K562 (cell line): ENCODE measurements around the gene PPP4R1. TPM values are rescaled to one million over a fixed set of nuclear protein-coding genes. Genes with fewer than 3 reads are reported as not detected.

Source experiments
- ARID1B ChIP-seq: fragments of 450-650 bp; IDR thresholded peaks from 2 replicates; pipeline ENCODE4 v1.6.1; 2016; ENCODE audit warnings: antibody characterized with exemption, mild to moderate bottlenecking, inconsistent platforms
- BCOR ChIP-seq: fragments of 450-650 bp; IDR thresholded peaks from 2 replicates; pipeline ENCODE4 v1.6.1; 2016
- C11orf30 ChIP-seq: fragments of 450-650 bp; IDR thresholded peaks from 2 replicates; pipeline ENCODE4 v1.6.1; 2016; ENCODE audit warnings: low read depth, mild to moderate bottlenecking
- CBFA2T3 ChIP-seq: fragments of 450-650 bp; IDR thresholded peaks from 2 replicates; pipeline ENCODE4 v1.6.1; 2017
- DPF2 ChIP-seq: fragments of 450-650 bp; IDR thresholded peaks from 2 replicates; pipeline ENCODE4 v1.6.1; 2016
- EP300 ChIP-seq: IDR thresholded peaks from 2 replicates; pipeline ENCODE4 v1.6.1; 2012; ENCODE audit warnings: low read length, improper control_type of control experiment
- FOXP1 ChIP-seq: sonication (generic); formaldehyde crosslinking; IDR thresholded peaks from 2 replicates; pipeline ENCODE4 v1.8.0; 2022; ENCODE audit warnings: mild to moderate bottlenecking, missing genetic modification reagents
- HDAC1 ChIP-seq, 2 experiments: fragments of 450-650 bp; IDR thresholded peaks; 2 replicates each; pipeline ENCODE4 v1.6.1; 2016 to 2017; ENCODE audit warnings: inconsistent platforms in 1 of 2, mild to moderate bottlenecking in 1 of 2, moderate library complexity in 1 of 2
- JUND ChIP-seq, 2 experiments: IDR thresholded peaks; 2 replicates in 1 of 2; 3 replicates in 1 of 2; pipeline ENCODE4 v1.6.1; 2011; ENCODE audit warnings: borderline replicate concordance in 2 of 2, low read depth in 2 of 2, low read length in 2 of 2, improper control_type of control experiment in 1 of 2, missing biosample characterization in 1 of 2, missing genetic modification characterization in 1 of 2, missing genetic modification reagents in 1 of 2
- MYC ChIP-seq, 2 experiments: fragments of 250-450 bp in 1 of 2; sonication (Bioruptor Pico) in 1 of 2; IDR thresholded peaks; 2 replicates each; pipeline versions ENCODE4 v1.5.1 to v1.6.1; 2012 to 2021; ENCODE audit warnings: low read depth in 2 of 2, borderline replicate concordance in 1 of 2, improper control_type of control experiment in 1 of 2, low read length in 1 of 2, mild to moderate bottlenecking in 1 of 2, moderate library complexity in 1 of 2
- NCOR1 ChIP-seq: fragments of 450-650 bp; IDR thresholded peaks from 2 replicates; pipeline ENCODE4 v1.6.1; 2016; ENCODE audit warnings: mild to moderate bottlenecking, moderate library complexity
- POLR2H ChIP-seq: IDR thresholded peaks from 2 replicates; pipeline ENCODE4 v1.6.1; 2016; ENCODE audit warnings: missing genetic modification characterization, low read depth, mild to moderate bottlenecking, control low read depth, missing compliant biosample characterization, moderate library complexity
- RBM25 ChIP-seq: fragments of 200-400 bp; formaldehyde crosslinking; IDR thresholded peaks from 2 replicates; pipeline ENCODE4 v1.6.1; 2018; ENCODE audit warnings: low read length, low read depth, moderate library complexity; ENCODE audit not compliant: severe bottlenecking
- SMARCA4 ChIP-seq: fragments of 450-650 bp; IDR thresholded peaks from 2 replicates; pipeline ENCODE4 v1.6.1; 2016
- SRSF3 ChIP-seq: fragments of 200-400 bp; formaldehyde crosslinking; IDR thresholded peaks from 2 replicates; pipeline ENCODE4 v1.6.1; 2016; ENCODE audit warnings: mild to moderate bottlenecking, low read length, moderate library complexity; ENCODE audit not compliant: insufficient read depth
- STAT5A ChIP-seq: IDR thresholded peaks from 2 replicates; pipeline ENCODE4 v1.6.1; 2012; ENCODE audit warnings: low read length, inconsistent platforms, borderline replicate concordance
- TAF9B ChIP-seq: fragments of 450-650 bp; IDR thresholded peaks from 2 replicates; pipeline ENCODE4 v1.6.1; 2018; ENCODE audit warnings: mild to moderate bottlenecking; ENCODE audit not compliant: partially characterized antibody
- ZNF3 ChIP-seq: fragments of 250-450 bp; sonication (Bioruptor Pico); IDR thresholded peaks from 2 replicates; pipeline ENCODE4 v1.5.0; 2021; ENCODE audit warnings: mild to moderate bottlenecking, moderate library complexity
- ZNF431 ChIP-seq: sonication (generic); formaldehyde crosslinking; IDR thresholded peaks from 2 replicates; pipeline ENCODE4 v1.8.0; 2022; ENCODE audit warnings: mild to moderate bottlenecking, missing genetic modification reagents
- ZNF445 ChIP-seq: fragments of 250-450 bp; sonication (Bioruptor Pico); IDR thresholded peaks from 2 replicates; pipeline ENCODE4 v1.4.0; 2020; ENCODE audit warnings: low read depth, mild to moderate bottlenecking, moderate library complexity
- polyA plus RNA-seq, 8 experiments: library from polyadenylated mRNA; depleted of rRNA in 4 of 8; stranded (reverse) in 5 of 8; unstranded in 3 of 8; fragments of >200 nt; fragmentation: Nextera tagmentation in 2 of 8; fragmentation: Illumina TruSeq in 1 of 8; extraction: Ambion mirVana in 2 of 8; extraction: Trizol in 1 of 8; gene quantifications; 2 replicates each; pipeline versions ENCODE4 v1.2.1 to v1.2.3, GENCODE V29; 2011 to 2014; ENCODE audit warnings: inconsistent platforms in 1 of 8, missing spikeins in 1 of 8
- total RNA-seq, 7 experiments: library from RNA; depleted of rRNA in 6 of 7; stranded (reverse); fragments of >200 nt in 6 of 7; fragmentation: Illumina TruSeq in 2 of 7; extraction: Trizol in 2 of 7; gene quantifications; 2 replicates each; pipeline versions ENCODE4 v1.2.1 to v1.2.3, GENCODE V29; 2011 to 2021; ENCODE audit warnings: low replicate concordance in 1 of 7
- TF ChIP-seq, protein P1 (sequence below): fragments of 450-650 bp; formaldehyde crosslinking; IDR thresholded peaks from 2 replicates; pipeline ENCODE4 v1.4.0; 2020; ENCODE audit warnings: mild to moderate bottlenecking, moderate library complexity
- TF ChIP-seq, protein P2 (sequence below): sonication (generic); formaldehyde crosslinking; IDR thresholded peaks from 2 replicates; pipeline ENCODE4 v1.8.1; 2023; ENCODE audit warnings: mild to moderate bottlenecking, missing genetic modification reagents
- TF ChIP-seq, protein P3 (sequence below), 2 experiments: fragments of 450-650 bp in 1 of 2; sonication (generic) in 1 of 2; formaldehyde crosslinking in 1 of 2; IDR thresholded peaks in 1 of 2; conservative IDR thresholded peaks in 1 of 2; 2 replicates each; pipeline versions ENCODE4 v1.6.1 to v1.8.1; 2016 to 2023; ENCODE audit warnings: mild to moderate bottlenecking in 2 of 2, moderate library complexity in 2 of 2, inconsistent platforms in 1 of 2, missing genetic modification reagents in 1 of 2

Gene PPP4R1
- total and polyA plus RNA-seq, 9 of the 15 experiments (the other 6 are each of a cell fraction or from before 2014, with no cell fraction given) = 23.5 to 136 (median 84.5) TPM

DNA sequence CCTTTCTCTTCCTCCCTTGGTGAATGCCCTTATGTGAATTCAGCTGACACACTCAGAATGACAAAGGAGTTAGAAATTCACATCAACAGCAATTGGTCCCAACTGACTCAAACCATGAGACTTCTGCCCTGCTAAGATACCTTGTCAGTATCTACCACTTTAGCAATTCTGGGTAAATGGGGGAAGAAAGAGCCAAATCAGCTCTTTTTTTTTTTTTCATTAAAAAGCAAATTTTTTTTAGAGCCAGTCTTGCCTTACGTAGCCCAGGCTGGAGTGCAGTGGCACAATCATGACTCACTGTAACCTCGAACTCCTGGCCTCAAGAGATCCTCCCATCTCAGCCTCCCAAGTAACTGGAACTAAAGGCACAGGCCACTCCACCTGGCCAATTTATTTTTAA is 1.7 kb upstream of the PPP4R1 start (continued):
- TF ChIP-seq, protein P1, sequence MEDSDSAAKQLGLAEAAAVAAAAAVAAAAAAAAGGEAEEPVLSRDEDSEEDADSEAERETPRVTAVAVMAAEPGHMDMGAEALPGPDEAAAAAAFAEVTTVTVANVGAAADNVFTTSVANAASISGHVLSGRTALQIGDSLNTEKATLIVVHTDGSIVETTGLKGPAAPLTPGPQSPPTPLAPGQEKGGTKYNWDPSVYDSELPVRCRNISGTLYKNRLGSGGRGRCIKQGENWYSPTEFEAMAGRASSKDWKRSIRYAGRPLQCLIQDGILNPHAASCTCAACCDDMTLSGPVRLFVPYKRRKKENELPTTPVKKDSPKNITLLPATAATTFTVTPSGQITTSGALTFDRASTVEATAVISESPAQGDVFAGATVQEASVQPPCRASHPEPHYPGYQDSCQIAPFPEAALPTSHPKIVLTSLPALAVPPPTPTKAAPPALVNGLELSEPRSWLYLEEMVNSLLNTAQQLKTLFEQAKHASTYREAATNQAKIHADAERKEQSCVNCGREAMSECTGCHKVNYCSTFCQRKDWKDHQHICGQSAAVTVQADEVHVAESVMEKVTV (CRISPR knock-in tag) = no peak
- TF ChIP-seq EP300 (peak; percentile 53; the same call in 1 of the 2 replicates), CBFA2T3 (peak; percentile 77), ARID1B (peak; percentile 56; the same call in 1 of the 2 replicates), C11orf30 (peak; percentile 84), ZNF445 (CRISPR knock-in tag) (no peak), DPF2 (peak; percentile 29), JUND (IDR thresholded peaks at IDR 0.05; ENCODE audit: borderline replicate concordance, low read depth, low read length) (peak; percentile 45; the same call in 1 of the 2 replicates), JUND (tag; IDR thresholded peaks at IDR 0.05; ENCODE audit: borderline replicate concordance, low read depth, low read length) (no peak), RBM25 (peak; percentile 65), BCOR (peak; percentile 41; the same call in 1 of the 2 replicates), ZNF431 (CRISPR knock-in tag) (no peak), NCOR1 (peak; percentile 26; the same call in 1 of the 2 replicates), TAF9B (peak; percentile 17), POLR2H (tag) (0 out of 2 replicates have a peak, but pooled peaks have one; percentile 7), HDAC1 (IDR thresholded peaks at IDR 0.05) (0 out of 4 replicates have a peak, but pooled peaks of 1 of the 2 experiments have one; percentile 6), STAT5A (peak; percentile 39; the same call in 1 of the 2 replicates), MYC (IDR thresholded peaks at IDR 0.05; ENCODE audit: low read depth, low read length) (no peak), MYC (CRISPR knock-in tag; IDR thresholded peaks at IDR 0.05; ENCODE audit: borderline replicate concordance, low read depth) (no peak), ZNF3 (CRISPR knock-in tag) (no peak), FOXP1 (CRISPR knock-in tag) (no peak), SRSF3 (no peak), SMARCA4 (peak; percentile 39; the same call in 1 of the 2 replicates)
- TF ChIP-seq, protein P2, sequence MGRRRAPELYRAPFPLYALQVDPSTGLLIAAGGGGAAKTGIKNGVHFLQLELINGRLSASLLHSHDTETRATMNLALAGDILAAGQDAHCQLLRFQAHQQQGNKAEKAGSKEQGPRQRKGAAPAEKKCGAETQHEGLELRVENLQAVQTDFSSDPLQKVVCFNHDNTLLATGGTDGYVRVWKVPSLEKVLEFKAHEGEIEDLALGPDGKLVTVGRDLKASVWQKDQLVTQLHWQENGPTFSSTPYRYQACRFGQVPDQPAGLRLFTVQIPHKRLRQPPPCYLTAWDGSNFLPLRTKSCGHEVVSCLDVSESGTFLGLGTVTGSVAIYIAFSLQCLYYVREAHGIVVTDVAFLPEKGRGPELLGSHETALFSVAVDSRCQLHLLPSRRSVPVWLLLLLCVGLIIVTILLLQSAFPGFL = no peak
- TF ChIP-seq, protein P3, sequence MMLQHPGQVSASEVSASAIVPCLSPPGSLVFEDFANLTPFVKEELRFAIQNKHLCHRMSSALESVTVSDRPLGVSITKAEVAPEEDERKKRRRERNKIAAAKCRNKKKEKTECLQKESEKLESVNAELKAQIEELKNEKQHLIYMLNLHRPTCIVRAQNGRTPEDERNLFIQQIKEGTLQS (IDR thresholded peaks at IDR 0.05) = peak; percentile 35; the same call in 1 of the 2 replicates
- TF ChIP-seq, protein P3 (CRISPR knock-in tag; conservative IDR thresholded peaks at IDR 0.05) = no peak
